HG03159 (cell line): ENCODE data around the gene LMAN2.
"Not testable (repeated sequence)": the region's sequence is repeated elsewhere in the genome, so short reads cannot be mapped to it uniquely, and the experiment has no call there.

ENCODE experiments used
- ATAC-seq: cut with Tn5 transposase; IDR thresholded peaks from one replicate; pipeline ENCODE4 v1.9.1; 2021; ENCODE audit warnings: mild to moderate bottlenecking, moderate library complexity; ENCODE audit not compliant: unreplicated experiment

Gene LMAN2

DNA sequence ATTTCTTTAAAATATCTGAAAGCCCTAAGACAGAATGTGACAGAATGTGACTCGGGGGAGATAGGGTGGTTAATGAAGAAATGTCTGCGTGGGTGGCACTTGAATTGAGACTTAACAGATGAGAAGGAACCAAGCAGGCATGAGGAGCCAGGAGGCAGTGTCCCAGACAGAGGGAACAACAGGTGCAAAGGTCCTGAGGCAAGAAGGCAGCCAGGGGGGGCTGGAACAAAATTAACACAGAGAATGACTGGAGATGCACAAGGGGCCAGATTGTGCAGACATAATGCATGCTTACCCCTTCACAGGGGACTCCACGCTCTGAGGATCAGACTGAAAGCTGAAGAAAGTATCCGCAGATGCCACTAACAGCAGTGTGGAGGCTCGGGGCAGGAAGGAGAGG, 1.7 kb downstream of the LMAN2 start:
- no peak for ATAC-seq

DNA sequence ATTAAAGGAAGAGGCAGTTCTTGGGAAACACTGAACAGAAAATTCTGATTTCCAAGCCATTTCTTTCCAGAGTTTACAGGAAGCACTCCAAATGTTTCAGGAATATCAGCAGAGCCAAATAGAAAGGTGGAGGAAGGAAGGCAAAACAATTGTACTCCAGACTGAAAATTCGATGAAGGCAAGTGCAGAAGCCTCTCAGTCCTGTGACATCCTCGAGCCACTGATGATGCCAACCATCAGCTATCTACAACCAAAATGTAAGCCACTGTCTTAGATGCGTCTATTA, 2.2 kb downstream of the LMAN2 start:
- no peak for ATAC-seq

DNA sequence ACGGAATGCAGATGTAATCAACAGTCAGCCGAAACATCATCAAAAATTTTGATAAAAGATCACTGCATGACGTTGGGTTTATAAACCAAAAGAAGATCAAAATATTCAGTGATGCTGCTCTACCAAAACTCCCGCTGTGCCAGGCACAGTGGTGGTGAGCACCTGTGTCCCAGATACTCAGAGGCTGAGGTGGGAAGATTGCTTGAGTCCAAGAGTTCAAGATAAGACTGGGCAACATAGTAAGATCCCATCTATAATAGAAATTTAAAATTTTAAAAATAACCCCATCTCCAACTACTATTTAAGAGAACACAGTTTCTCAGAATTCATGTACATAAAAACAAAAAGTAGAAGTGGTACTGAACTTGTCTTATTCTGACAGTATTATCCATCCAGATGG, 3.8 kb downstream of the LMAN2 start:
- no peak for ATAC-seq

DNA sequence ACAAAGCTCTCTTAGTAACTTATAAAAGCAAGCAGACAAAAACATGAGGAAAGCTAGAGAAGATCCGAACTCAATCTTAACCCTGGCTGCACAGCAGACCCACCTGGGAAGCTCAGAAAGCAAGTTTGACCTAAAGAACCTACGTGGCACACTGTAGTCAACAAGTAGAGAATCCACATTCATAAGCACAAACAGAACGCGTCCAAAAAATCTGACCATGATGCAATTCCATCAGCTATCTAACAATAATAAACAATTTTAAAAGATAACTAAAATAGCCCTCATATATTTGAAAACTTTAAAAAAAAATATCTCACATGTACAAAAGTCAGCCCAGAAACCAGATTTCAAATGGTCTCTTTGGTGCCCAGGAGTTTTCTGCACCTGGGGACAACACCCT, 4.6 kb downstream of the LMAN2 start:
- ATAC-seq, result no peak

DNA sequence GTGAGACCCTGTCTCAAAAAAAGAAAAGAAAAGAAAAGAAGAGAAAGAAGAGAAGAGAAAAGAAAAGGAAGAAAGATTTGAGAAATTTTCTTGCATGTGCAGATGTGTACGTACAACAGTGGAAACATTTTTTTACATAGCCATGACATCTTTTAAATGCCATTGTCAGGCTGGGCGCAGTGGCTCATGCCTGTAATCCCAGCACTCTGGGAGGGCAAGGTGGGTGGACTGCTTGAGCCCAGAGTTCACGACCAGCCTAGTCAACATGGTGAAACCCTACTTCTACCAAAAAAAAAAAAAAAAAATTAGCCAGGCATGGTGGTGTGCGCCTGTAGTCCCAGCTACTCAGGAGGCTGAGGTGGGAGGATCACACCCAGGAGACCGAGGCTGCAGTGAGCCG, 6.6 kb downstream of the LMAN2 start:
- no peak for ATAC-seq

DNA sequence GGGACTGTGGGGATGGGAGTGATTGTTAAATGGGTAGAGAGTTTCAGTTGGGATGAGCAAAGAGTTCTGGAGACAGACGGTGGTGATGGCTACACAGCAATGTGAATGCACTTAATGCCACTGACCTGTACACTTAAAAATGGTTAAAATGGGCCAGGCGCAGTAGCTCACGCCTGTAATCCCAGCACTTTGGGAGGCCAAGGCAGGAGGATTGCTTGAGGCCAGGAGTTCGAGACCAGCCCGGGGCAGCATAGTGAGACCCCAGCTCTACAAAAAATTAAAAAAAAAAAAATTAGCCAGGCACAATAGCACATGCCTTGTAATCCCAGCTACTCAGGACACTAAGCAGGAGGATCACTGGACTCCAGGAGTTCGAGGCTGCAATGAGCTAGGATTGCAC, 7.7 kb downstream of the LMAN2 start:
- ATAC-seq, result no peak

DNA sequence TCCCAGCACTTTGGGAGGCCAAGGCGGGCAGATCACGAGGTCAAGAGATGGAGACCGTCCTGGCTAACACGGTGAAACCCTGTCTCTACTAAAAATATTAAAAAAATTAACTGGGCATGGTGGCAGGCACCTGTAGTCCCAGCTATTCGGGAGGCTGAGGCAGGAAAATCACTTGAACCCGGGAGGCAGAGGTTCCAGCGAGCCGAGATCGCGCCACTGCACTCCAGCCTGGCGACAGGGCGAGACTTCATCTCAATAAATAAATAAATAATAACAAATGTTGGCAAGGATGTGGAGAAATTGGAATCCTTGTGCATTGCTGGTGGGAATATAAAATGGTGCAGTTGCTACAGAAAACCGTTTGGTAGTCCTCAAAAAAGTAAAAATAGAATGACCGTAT, 8.5 kb downstream of the LMAN2 start:
- ATAC-seq, result not testable (repeated sequence)

DNA sequence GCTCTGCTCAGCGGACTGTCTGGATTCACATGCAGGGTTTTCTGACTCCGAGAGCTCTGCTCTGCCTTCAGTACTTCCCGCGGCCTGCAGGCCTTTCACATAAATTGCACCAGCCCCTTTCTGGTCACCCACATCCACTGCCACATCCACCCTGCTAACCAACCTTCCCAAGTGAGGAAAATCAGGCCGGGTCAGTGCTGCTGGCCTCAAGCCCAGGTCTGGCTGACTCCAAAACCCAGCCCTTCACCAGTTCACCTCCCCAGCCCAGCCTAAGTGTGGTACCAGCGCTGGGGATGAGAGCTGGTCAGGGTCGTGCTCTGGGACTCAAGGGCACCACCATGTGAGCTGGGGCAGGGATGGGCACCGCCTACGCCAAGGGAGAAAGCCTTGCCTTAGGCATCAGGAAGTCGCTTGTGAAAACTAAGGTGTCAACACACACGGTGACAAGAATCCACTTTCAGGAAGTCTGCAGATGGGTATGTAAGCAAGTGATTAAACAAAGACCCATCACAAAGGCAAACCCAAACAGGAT, 12.3 kb downstream of the LMAN2 start:
- no peak for ATAC-seq

DNA sequence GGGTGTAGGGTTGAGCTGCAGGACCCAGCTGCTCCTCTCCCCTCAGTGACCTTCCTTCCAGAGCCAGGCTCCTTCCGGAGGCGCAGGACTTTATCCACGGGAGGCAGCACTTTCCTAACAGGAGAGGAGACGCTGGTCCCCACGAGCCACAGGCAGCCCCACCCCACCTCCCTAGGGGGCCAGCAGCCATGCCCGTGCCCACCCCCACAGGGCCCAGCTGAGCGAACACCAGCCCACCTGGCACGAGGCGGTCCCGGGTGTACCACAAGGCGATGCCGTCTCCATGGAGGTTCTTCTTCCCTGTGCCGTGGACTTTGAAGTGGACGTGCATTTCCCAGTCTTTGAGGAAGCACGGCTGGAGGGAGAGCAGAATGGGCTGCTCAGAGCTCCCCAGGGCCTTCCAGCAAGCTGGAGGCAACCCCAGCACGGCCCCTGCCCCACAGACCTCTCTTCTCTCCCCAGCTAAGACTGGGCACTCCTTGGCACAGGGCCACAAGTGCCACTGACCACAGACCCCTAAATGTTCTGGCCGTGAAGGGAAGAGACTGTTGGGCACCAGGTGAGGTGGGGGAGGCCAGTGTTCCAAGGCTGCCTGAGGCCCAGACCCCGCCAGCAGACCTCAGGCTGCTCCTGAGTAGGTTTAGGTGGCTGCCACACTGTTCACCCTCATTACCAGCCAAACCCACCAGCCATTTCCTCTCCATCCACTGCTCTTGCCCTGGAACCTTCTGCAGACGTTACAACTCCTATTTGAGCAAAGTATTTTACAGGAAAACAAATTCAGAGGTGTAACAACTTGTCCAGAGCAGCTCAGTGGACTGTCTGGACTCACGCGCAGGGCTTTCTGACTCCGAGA, 13.0 kb downstream of the LMAN2 start:
- no peak for ATAC-seq

DNA sequence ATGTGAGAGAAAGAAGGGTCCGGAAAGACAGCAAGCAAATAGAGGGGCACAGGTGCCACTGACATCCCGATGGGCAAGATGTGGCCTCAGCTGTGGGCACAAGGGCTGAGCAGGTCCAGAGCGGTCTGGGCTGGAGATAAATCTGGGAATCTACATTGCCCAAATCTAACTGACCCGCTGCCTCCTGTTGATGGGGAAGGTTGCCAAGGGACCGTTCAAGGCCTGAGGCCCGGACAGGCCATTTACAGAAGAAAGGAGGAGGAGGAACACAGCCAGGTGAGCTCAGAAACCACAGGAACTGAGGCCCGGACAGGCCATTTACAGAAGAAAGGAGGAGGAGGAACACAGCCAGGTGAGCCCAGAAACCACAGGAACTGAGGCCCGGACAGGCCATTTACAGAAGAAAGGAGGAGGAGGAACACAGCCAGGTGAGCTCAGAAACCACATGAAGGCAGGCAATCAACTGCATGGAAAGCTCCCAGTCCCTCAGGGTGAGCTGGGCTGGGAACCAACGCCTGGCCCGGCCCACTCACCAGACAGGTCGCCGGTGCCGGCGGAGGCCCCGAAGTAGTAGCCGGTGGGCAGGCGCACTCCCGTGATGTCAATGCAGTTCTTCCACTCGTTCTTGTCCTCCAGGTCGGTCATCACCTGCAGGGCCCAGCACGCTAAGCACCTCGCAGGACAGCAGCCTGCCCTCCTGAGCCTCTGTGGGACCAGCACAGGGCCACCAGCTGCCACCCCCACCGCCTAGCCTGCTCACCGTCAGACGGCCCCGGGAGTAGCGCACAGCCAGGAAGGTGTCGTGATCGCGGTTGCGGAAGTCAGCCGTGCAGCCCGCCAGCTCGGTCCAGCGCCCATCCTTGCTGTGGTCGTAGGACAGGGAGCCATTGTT, 14.6 kb downstream of the LMAN2 start:
- ATAC-seq, result no peak

DNA sequence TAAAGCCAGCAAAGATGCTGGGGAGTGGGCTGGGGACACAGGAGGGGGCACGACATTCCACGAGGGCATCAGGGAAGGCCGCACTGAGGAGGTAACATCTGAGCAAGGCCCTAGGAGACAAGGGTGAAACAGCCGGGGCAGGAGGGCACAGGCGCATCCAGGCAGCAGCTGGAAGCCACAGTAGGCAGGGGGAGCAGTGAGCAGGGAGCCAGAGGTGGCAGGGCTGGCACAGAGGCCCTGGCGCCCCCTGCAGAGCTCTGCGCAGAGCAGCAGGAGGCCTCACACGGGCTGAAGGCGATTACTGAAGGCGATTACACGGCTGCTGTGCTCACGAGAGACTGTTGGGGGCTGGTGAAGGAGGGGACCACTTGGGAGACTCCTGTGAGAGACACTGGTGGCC, 15.4 kb downstream of the LMAN2 start:
- no peak for ATAC-seq

DNA sequence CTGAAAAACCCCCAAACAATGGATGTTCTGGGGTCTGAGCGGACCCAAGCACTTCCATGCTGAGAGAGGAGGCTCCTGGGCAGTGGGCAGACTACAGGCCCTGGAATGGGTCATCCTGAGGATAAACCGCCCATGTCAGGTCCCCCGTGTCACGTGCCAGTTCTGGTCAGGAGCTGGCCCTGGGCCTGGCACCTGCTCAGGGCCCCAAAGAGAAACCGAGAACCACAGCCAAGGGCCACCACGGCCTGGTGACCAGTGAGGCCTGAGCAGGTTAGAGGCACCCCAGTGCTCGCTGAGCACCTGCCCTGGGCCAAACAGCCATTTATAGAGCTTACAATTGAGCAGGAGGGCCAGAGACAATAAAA, 15.8 kb downstream of the LMAN2 start:
- no peak for ATAC-seq

DNA sequence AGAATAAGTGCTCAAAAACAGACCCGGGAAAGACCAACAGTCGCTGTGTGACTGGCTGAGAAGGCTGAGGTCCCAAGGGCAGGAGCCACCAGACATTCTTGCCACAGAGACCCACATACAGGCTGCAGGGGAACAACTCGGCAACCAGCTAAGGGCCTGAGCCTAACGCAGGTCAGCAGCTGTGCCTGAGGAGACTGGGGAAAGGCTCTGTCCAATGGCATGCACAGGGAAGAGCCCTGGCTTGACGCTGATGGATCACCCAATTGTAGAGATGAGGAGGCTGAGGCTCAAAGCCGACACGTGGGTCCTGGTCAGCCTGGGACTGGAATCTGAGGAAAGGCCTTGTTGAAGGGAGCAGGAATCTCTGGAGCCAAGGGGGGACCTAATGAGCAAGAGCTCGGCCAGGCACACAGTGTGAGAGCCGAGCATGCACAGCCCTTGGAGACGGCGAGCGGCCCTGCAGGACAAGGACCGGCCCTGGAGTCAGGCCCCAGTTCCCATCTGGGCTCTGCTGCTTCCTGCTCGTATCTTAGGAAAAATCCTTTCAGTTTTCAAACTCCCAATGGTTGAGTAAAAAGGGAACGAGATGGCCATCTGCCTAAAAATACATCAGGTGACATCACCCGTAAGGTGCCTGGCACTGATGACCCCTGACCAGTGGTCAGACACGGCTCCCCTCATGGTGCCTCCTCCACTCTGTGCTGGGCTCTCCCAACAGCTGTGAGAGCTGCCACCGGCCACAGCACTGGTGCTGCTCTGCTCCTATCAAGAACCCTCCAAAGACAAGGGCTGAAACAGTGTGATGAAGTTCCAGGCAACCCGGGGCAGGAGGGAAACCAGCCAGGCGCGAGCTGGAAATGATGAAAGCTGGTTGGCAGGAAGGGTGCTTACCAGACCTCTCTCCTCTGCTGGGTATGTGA, 16.4 kb downstream of the LMAN2 start:
- ATAC-seq, result no peak

DNA sequence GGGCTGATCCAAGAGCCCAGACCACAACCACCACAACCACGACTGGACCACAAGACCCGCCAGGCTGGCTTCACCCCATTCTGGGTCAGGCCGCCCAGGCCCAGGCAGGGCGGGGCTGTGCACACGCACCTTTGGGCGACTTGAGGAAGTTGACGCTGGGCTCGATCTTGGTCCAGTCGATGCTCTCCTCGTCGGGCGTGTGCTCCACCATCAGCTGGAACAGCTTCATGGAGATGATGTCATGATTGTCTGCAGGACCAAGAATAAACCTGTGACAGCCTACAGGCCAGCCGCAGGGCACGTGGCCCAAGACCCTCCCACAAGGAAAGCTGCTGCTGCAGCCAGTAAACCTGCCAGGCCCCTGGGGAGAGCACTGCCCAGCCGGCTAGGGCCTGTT, 17.3 kb downstream of the LMAN2 start:
- no peak for ATAC-seq

DNA sequence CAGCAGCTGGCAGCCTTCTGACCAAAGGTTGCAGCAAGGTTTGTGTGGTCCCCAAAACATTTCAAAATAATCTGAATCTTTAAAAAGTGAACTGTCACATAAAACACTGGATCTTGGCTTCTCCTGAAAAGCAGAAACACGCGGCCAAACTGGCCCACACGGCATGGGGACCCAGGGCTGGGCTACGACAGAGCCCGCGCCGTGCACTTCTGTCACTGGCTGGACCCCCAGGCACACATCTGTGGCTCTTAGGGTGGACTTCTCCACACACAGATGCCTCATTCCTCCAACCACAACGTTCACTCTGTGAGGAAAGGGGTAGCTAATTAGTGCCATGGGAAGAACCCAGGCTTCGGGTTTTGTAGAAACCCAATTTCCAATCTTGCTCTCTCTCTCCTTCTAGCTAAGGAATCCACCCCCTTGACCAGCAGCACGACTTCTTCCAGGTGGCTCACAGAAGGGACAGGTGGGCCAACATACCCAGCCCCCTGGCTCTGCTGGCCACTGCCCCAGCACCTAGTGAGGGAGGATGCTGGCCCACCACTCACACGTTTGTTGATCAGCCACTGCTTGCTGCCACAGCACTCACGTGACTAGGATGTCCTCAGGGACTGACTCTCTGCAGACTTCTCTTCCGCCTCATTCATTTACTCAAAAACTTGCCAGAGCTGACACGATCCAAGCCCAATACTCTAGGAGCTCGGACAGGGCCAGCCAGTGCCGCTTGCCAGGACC, 17.9 kb downstream of the LMAN2 start:
- no peak for ATAC-seq

DNA sequence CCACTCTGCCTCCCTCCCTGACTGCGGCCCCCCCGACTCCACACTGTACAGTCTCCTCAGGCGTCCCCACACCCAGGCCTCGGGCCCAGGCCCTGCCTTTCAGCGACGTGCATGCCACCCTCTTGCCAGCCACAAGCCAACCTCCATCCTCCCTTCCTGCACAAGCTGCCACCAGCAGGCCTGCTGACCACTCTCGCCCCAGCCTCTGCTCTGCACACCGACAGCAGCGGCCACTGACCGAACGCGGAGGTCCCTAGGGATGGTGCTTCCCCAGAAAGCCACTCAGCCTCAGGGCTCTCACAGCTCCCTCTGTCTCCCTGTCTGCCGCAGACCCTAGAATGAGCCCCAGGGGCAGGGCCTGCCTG, 18.6 kb downstream of the LMAN2 start:
- no peak for ATAC-seq

DNA sequence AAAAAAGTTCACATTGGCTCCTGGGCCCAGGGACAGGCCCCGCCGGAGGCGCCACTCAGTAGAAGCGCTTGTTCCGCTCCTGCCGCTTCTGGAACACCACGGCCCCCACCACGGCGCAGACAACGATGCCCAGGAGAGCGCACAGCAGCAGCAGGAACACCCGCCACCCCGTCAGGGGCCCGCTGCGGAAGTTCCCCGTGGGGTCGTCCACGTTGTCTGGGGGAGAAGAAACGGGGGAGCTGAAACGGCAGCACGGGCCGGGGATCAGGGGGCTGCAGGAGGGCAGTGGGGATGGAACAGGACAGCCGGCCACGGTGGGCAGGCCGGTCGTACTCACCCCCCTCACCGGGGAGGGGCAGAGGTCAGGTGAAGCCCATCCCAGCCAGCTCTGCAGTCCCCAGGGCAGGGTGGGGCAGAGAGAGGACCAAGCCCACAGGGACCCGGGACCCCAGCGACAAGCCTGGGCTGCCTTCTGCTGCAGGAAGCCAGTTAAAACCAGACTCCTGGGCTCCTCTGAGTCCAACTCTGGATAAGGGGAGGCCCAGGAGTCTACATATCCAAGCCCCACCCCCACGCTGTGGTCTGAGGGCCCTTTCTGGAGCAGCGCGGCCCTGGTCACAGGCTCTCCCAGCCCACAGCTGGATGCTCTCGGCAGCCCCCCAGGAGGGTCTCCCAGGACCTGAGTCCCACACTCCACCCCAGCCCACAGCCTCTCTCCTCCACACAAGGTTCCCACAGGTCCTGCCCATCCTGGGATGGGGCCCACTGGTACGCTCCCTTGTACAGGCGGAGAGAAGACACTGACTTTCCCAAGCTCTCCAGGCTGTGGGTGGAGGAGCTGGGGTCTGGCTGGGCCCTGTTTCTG, 19.2 kb downstream of the LMAN2 start:
- ATAC-seq, result no peak

DNA sequence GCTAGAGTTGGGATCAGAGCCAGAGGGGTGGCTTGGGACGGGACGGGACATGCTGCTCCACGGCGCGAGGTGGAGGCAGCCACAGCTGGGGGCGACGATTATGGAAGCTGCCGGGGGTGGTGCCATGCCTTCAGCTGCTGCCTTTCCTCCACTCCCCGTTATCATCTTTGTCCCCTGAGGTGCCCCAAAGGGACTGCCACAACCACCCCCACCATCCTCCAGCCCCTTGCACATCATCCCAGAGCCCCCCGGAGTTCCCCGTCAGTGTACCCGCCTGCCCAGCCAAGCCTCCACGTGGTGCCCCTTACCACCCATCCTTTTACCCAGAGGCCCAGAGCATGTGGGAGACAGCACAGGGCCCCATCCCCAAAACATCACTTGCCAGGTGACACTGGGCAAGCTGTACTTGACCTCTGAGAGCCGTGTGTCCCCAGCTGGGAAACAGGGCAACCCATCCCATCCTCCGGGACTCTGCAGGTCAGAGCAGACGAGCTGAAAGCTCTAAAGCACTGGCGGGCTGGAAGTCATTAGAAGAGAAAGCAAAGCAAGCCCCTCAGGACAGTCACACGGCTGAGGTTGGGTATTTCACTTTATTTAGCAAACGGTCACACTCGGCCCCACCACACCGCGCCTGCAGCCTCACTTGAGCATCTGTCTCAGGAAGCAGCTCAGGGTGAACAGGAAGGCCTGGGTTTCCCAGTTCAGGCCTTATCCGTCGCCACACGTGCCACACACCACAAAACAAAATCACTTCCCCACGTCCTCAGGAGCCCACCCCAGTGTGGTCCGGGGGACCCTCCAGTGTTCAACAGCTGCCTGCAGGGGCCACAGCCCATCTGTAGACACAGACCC, 20.3 kb downstream of the LMAN2 start:
- no peak for ATAC-seq

DNA sequence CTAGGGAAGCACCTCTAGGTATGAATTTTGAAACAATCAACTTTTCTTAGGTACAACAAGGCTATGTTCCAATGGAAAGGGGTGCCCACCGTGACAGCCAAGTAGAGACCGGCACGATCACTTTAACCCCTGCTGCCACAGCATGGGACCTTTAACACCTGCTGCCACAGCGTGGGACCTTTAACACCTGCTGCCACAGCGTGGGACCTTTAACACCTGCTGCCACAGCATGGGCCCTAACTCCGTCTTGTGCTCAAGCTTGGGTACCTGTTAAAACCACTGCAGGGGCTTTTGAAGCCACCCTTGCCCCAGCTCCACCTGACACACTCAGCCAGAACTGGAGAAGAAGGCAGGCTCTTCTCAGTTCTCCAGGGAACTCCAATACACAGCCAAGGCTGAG, 21.6 kb downstream of the LMAN2 start:
- no peak for ATAC-seq
